SK-N-SH (cell line): ENCODE data around the gene ADAMTS9.

ENCODE experiments used
- CHD2 ChIP-seq: fragments of 150-350 bp; IDR thresholded peaks from 2 replicates; pipeline ENCODE4 v1.6.1; 2018; ENCODE audit warnings: low read length; ENCODE audit not compliant: partially characterized antibody
- CTCF ChIP-seq: fragments of 200-600 bp; sonication (generic); IDR thresholded peaks from 2 replicates; pipeline ENCODE4 v1.6.1; 2017; ENCODE audit warnings: antibody characterized with exemption, mild to moderate bottlenecking, moderate library complexity
- EP300 ChIP-seq, 2 experiments: IDR thresholded peaks; 2 replicates each; pipeline versions ENCODE4 v1.4.0 to v1.6.1; 2012; ENCODE audit warnings: borderline replicate concordance in 1 of 2, low read depth in 1 of 2, low read length in 1 of 2
- NFIC ChIP-seq: IDR thresholded peaks from 2 replicates; pipeline ENCODE4 v1.4.0; 2012; ENCODE audit warnings: borderline replicate concordance
- POLR2AphosphoS5 ChIP-seq: IDR thresholded peaks from 2 replicates; pipeline ENCODE4 v1.6.1; 2012; ENCODE audit warnings: low read depth, low read length
- RCOR1 ChIP-seq: fragments of 150-350 bp; IDR thresholded peaks from 2 replicates; pipeline ENCODE4 v1.6.1; 2017; ENCODE audit warnings: antibody characterized with exemption, low read length
- REST ChIP-seq: IDR thresholded peaks from 2 replicates; pipeline ENCODE4 v1.6.1; 2012; ENCODE audit warnings: mild to moderate bottlenecking, low read depth, low read length, moderate library complexity
- RFX5 ChIP-seq: IDR thresholded peaks from 2 replicates; pipeline ENCODE4 v1.6.1; 2012; ENCODE audit warnings: mild to moderate bottlenecking, improper control_type of control experiment, low read length
- TAF1 ChIP-seq: IDR thresholded peaks from 2 replicates; pipeline ENCODE4 v1.6.1; 2012; ENCODE audit warnings: low read depth, mild to moderate bottlenecking, low read length, moderate library complexity, borderline replicate concordance
- TF ChIP-seq, protein P1 (sequence below): IDR thresholded peaks from 2 replicates; pipeline ENCODE4 v1.4.0; 2012; ENCODE audit warnings: low read depth, borderline replicate concordance
- TF ChIP-seq, protein P2 (sequence below): fragments of 150-350 bp; IDR thresholded peaks from 2 replicates; pipeline ENCODE4 v1.6.1; 2016; ENCODE audit warnings: mild to moderate bottlenecking, low read depth, low read length

GRCh38 chr3:64667138-64667537 lies 20.7 kb downstream of the ADAMTS9 start:
- TF ChIP-seq NFIC (no peak), CTCF (no peak), POLR2AphosphoS5 (no peak), RFX5 (no peak), EP300 (IDR thresholded peaks at IDR 0.05; ENCODE audit: borderline replicate concordance in 1 of 2, low read depth in 1 of 2, low read length in 1 of 2) (no peak), TAF1 (no peak), REST (no peak), CHD2 (no peak), RCOR1 (no peak)
- TF ChIP-seq, protein P1, sequence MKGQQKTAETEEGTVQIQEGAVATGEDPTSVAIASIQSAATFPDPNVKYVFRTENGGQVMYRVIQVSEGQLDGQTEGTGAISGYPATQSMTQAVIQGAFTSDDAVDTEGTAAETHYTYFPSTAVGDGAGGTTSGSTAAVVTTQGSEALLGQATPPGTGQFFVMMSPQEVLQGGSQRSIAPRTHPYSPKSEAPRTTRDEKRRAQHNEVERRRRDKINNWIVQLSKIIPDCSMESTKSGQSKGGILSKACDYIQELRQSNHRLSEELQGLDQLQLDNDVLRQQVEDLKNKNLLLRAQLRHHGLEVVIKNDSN, result no peak
- TF ChIP-seq, protein P2, sequence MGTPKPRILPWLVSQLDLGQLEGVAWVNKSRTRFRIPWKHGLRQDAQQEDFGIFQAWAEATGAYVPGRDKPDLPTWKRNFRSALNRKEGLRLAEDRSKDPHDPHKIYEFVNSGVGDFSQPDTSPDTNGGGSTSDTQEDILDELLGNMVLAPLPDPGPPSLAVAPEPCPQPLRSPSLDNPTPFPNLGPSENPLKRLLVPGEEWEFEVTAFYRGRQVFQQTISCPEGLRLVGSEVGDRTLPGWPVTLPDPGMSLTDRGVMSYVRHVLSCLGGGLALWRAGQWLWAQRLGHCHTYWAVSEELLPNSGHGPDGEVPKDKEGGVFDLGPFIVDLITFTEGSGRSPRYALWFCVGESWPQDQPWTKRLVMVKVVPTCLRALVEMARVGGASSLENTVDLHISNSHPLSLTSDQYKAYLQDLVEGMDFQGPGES, result no peak
